ENCODE measurements around the gene ASGR1.

DNA sequence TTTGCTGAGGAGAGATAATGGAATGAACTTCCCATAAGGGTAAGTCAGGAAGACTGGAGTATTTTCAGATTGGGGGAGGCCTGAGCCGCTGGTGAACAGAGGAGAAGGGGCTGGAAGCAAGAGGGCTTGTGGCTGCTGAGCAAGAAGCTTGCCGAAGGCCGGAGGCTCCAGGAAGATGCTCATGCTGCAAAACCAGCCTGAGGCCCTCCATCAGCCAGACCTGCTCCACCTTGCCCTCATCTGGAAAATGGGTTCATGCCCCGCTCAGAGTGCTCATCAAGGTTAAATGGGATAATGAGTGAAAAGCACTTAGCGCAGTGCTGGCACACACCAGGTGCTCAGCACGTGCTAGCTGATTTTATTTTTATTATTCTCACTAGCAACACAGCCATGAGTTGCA lies 5.5 kb upstream of the ASGR1 start:
- TF ChIP-seq, protein P1, sequence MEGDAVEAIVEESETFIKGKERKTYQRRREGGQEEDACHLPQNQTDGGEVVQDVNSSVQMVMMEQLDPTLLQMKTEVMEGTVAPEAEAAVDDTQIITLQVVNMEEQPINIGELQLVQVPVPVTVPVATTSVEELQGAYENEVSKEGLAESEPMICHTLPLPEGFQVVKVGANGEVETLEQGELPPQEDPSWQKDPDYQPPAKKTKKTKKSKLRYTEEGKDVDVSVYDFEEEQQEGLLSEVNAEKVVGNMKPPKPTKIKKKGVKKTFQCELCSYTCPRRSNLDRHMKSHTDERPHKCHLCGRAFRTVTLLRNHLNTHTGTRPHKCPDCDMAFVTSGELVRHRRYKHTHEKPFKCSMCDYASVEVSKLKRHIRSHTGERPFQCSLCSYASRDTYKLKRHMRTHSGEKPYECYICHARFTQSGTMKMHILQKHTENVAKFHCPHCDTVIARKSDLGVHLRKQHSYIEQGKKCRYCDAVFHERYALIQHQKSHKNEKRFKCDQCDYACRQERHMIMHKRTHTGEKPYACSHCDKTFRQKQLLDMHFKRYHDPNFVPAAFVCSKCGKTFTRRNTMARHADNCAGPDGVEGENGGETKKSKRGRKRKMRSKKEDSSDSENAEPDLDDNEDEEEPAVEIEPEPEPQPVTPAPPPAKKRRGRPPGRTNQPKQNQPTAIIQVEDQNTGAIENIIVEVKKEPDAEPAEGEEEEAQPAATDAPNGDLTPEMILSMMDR (IDR thresholded peaks at IDR 0.05): no peak
- TF ChIP-seq POLR2AphosphoS5 (IDR thresholded peaks at IDR 0.05): no peak
